ENCODE measurements around the gene CPA4.

CPA4 gene

GRCh38 chr7:130361681-130362080 is 68.7 kb downstream of the CPA4 start:
- Histone ChIP-seq H3K27me3 (ENCODE audit: insufficient read depth, poor library complexity, severe bottlenecking) (no peaks in the 10 kb centered on the region), H3K27ac (replicated peaks) (no peak overlapping the region), H3K4me3 (replicated peaks; ENCODE audit: insufficient read depth, low read length) (no peak overlapping the region)
- TF ChIP-seq, protein P1, sequence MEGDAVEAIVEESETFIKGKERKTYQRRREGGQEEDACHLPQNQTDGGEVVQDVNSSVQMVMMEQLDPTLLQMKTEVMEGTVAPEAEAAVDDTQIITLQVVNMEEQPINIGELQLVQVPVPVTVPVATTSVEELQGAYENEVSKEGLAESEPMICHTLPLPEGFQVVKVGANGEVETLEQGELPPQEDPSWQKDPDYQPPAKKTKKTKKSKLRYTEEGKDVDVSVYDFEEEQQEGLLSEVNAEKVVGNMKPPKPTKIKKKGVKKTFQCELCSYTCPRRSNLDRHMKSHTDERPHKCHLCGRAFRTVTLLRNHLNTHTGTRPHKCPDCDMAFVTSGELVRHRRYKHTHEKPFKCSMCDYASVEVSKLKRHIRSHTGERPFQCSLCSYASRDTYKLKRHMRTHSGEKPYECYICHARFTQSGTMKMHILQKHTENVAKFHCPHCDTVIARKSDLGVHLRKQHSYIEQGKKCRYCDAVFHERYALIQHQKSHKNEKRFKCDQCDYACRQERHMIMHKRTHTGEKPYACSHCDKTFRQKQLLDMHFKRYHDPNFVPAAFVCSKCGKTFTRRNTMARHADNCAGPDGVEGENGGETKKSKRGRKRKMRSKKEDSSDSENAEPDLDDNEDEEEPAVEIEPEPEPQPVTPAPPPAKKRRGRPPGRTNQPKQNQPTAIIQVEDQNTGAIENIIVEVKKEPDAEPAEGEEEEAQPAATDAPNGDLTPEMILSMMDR (IDR thresholded peaks at IDR 0.05; ENCODE audit: insufficient read depth, low read length): no peak
- no peak for TF ChIP-seq REST (IDR thresholded peaks at IDR 0.05; ENCODE audit: insufficient replicate concordance, low read depth)
- no peak for TF ChIP-seq GABPA (IDR thresholded peaks at IDR 0.05; ENCODE audit: low read depth)
- TF ChIP-seq POLR2AphosphoS5 (IDR thresholded peaks at IDR 0.05; ENCODE audit: low read depth): no peak
- TF ChIP-seq SPI1 (IDR thresholded peaks at IDR 0.05; ENCODE audit: borderline replicate concordance, low read depth): no peak
- no peak for DNase-seq (ENCODE audit: low read depth in 1 of 2, low spot score in 1 of 2)

DNA sequence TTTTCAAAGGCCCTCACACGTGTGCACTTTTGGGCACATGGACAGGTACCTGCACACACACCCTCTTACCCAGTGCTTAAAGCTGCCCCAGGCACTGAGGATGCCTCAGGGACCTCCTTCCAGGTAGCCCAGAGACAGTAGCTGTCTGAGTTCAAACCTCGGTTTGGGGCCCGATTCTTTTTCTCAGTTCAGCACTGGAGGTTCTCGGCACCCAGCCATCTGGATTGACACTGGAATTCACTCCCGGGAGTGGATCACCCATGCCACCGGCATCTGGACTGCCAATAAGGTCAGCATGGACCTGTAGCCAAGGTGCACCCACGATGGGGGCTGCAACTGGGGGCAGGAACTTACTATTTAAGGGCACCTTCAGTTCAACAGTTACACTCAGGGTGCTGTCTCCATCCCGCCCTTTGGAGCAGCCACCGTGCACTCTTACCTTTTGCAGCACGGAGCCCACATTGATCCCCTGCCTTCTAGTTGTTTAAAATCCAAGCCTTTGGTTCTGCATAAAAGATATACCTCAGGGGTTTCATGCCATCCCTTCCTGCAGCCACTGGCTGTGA is 69.4 kb downstream of the CPA4 start:
- no peaks in the 10 kb centered on the region for H3K27me3 ChIP-seq (ENCODE audit: insufficient read depth, poor library complexity, severe bottlenecking)
- DNase-seq (ENCODE audit: low read depth in 1 of 2, low spot score in 1 of 2): no peak
- TF ChIP-seq REST (IDR thresholded peaks at IDR 0.05; ENCODE audit: insufficient replicate concordance, low read depth) (no peak), GABPA (IDR thresholded peaks at IDR 0.05; ENCODE audit: low read depth) (no peak), POLR2AphosphoS5 (IDR thresholded peaks at IDR 0.05; ENCODE audit: low read depth) (no peak), SPI1 (IDR thresholded peaks at IDR 0.05; ENCODE audit: borderline replicate concordance, low read depth) (no peak)
- TF ChIP-seq, protein P1 (IDR thresholded peaks at IDR 0.05; ENCODE audit: insufficient read depth, low read length): no peak
- no peak overlapping the region for H3K27ac ChIP-seq (replicated peaks)
- no peak overlapping the region for H3K4me3 ChIP-seq (replicated peaks; ENCODE audit: insufficient read depth, low read length)

GRCh38 chr7:130363026-130363847 is 70.3 kb downstream of the CPA4 start:
- no peak overlapping the region for H3K27ac ChIP-seq (replicated peaks)
- H3K4me3 ChIP-seq (replicated peaks; ENCODE audit: insufficient read depth, low read length): no peak overlapping the region
- no peaks in the 10 kb centered on the region for H3K27me3 ChIP-seq (ENCODE audit: insufficient read depth, poor library complexity, severe bottlenecking)
- TF ChIP-seq SPI1 (IDR thresholded peaks at IDR 0.05; ENCODE audit: borderline replicate concordance, low read depth) (no peak), GABPA (IDR thresholded peaks at IDR 0.05; ENCODE audit: low read depth) (no peak), REST (IDR thresholded peaks at IDR 0.05; ENCODE audit: insufficient replicate concordance, low read depth) (no peak), POLR2AphosphoS5 (IDR thresholded peaks at IDR 0.05; ENCODE audit: low read depth) (no peak)
- TF ChIP-seq, protein P1 (IDR thresholded peaks at IDR 0.05; ENCODE audit: insufficient read depth, low read length): no peak
- DNase-seq (ENCODE audit: low read depth in 1 of 2, low spot score in 1 of 2): no peak
